Heart right ventricle (tissue), 16 donors: ENCODE data around the gene BBS5. TPM values are rescaled to one million over a fixed set of nuclear protein-coding genes. Genes with fewer than 3 reads are reported as not detected.
"Not testable (repeated sequence)": the region's sequence is repeated elsewhere in the genome, so short reads cannot be mapped to it uniquely, and the experiment has no call there.

Experiments used
- ATAC-seq, 8 donors: fragments of 200-7000 bp; cut with Tn5 transposase; one replicate each; pipeline ENCODE4 v1.9.1; 2020; ENCODE audit warnings: mild to moderate bottlenecking in 8 of 8, moderate library complexity in 8 of 8, moderate number of reproducible peaks in 1 of 8
- DNase-seq, 2 donors: peaks; one replicate each; pipeline ENCODE4 v3.0.0-alpha.2; 2020
- H3K27ac ChIP-seq, 10 donors: fragments of 200-600 bp; sonication (generic) in 2 of 10; one replicate each; pipeline versions ENCODE4 v1.5.0 to v1.8.0; 2020 to 2022; ENCODE audit warnings: mild to moderate bottlenecking in 3 of 10
- H3K27me3 ChIP-seq, 7 donors: fragments of 200-600 bp; one replicate each; pipeline ENCODE4 v1.8.0; 2021 to 2022; ENCODE audit warnings: mild to moderate bottlenecking in 2 of 7
- H3K36me3 ChIP-seq, 9 donors: fragments of 200-600 bp; sonication (generic) in 1 of 9; one replicate each; pipeline versions ENCODE4 v1.5.0 to v1.8.0; 2020 to 2022; ENCODE audit warnings: mild to moderate bottlenecking in 2 of 9
- H3K4me1 ChIP-seq, 9 donors: fragments of 200-600 bp; sonication (generic) in 1 of 9; one replicate each; pipeline versions ENCODE4 v1.5.0 to v1.8.0; 2020 to 2022; ENCODE audit warnings: mild to moderate bottlenecking in 4 of 9
- H3K4me3 ChIP-seq, 10 donors: fragments of 200-600 bp; sonication (generic) in 2 of 10; one replicate each; pipeline versions ENCODE4 v1.5.0 to v1.8.0; 2020 to 2022; ENCODE audit warnings: mild to moderate bottlenecking in 7 of 10, moderate library complexity in 2 of 10
- H3K9me3 ChIP-seq, 11 donors: fragments of 200-600 bp in 10 of 11; sonication (generic) in 2 of 11; one replicate each; pipeline versions ENCODE4 v1.5.0 to v1.8.0; 2013 to 2022; ENCODE audit warnings: mild to moderate bottlenecking in 2 of 11, control low read depth in 1 of 11, moderate library complexity in 1 of 11
- CTCF ChIP-seq, 9 donors: fragments of 200-600 bp; sonication (generic) in 2 of 9; IDR thresholded peaks; one replicate each; pipeline versions ENCODE4 v1.5.0 to v1.8.0; 2021 to 2022; ENCODE audit warnings: antibody characterized with exemption in 9 of 9, mild to moderate bottlenecking in 5 of 9, moderate library complexity in 1 of 9
- WGBS, 2 donors: extraction: QIAGEN DNeasy Blood & Tissue Kit; methylation state at CpG; one replicate each; pipeline ENCODE4 v1.1.7; 2013; ENCODE audit warnings: inconsistent platforms in 1 of 2; 5-methylcytosine and 5-hydroxymethylcytosine counted together
- intact Hi-C, 10 donors: fragments of 100-400 bp; cut with DNase I; formaldehyde crosslinking; loops; one replicate each; pipeline versions ENCODE4 v1.11.1 to v1.14.2; 2022
- polyA plus RNA-seq, 2 donors: library from polyadenylated mRNA; stranded (reverse); fragments of 200-250 nt; gene quantifications; one replicate each; pipeline ENCODE4 v1.2.3, GENCODE V29; 2013
- total RNA-seq, 10 donors: library from RNA; stranded (reverse); fragmentation: NEBNext Ultra II Directional in 3 of 10; extraction: Animal tissue kit (Norgen Biotek cat#: 25700) in 3 of 10; gene quantifications; one replicate each; pipeline versions ENCODE4 v1.2.1 to v1.2.4, GENCODE V29; 2021 to 2023
- donor health status: Arrhythmogenic right ventricular cardiomyopathy.
- donor health status: ischemic (EF 13 %, LVEDD 7.1; RV severe dilation, severe dysfunction).
- donor health status: healthy with polysubstance abuse.
- donor health status: DM: no; HTN: yes; CAD: no.
- donor health status: DM: no; HTN: no; CAD: no.
- donor health status: ischemic (EF 25% LVEDD 6.9; RV normal size, moderate dysfunction).
- donor health status: ischemic (EF 25% LVEDD 5.7; RV mildly dilated, moderate dysfunction).
- donor health status: healthy.
- donor health status: DM: yes; HTN: yes; CAD: no.
- donor health status: Ischemic cardiomyopathy.
- donor health status: ischemic (EF 35%, LVEDD 5.7; RV mildly dilated, moderate dysfunction).
- donor health status: nonischemic (EF 11% LVEDD 7.7; RV severe dilation, severe dysfunction).
- donor health status: DM: yes; HTN: yes; CAD: no.
- donor health status: PGD.
- donor health status: ischemic (EF 29% LVEDD 5.4; RV normal size, mild dysfunction).
- donor health status: nonischemic (EF 23%, LVEDD 6.1; RV moderate dilation, normal function).

BBS5 gene
- total and polyA plus RNA-seq, 12 donors: 4.7 to 10.3 (median 8.5) TPM

- 68 to 70% methylated on average over 5 of the region's 5 CpGs for WGBS, 2 donors
- Histone ChIP-seq H3K4me1 (no peaks in the 10 kb centered on the region), H3K9me3 (no peaks in the 10 kb centered on the region), H3K4me3 (no peak overlapping the region), H3K27ac (no peak overlapping the region), H3K27me3 (no peaks in the 10 kb centered on the region), H3K36me3 (peaks cover 0 to 76% (median 10%) of the 10 kb centered on the region in 9 donors)
- intact Hi-C loops: loop anchor here in 2 of 10 donors (10.0 kb wide), 1 partner anchor 271 kb away; the partner anchor contains the start of gene SSB (in 2 of the 2)
- DNase-seq (no peak), ATAC-seq (no peak)
- no peak for TF ChIP-seq CTCF (IDR thresholded peaks at IDR 0.05)
Observed at GRCh38 chr2:169523681-169524080, 44.4 kb downstream of the BBS5 start.

DNA sequence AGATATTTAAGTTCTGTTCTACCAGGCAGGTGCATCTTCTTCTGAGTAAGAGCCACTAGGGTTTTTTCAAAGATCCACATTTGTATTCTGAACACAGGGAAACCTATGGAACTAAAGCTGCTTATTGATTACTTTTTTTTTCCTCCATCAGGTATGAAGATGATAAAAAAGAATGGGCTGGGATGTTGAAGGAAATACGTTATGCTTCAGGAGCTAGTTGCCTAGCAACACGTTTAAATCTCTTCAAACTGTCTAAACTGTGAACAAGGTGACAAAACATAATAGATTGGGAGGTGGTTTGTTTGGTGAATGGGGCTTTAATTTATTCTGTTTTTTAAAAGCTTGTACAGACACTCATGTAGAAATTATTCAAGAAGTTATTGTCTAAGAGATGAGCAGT, 46.1 kb downstream of the BBS5 start:
- TF ChIP-seq CTCF (IDR thresholded peaks at IDR 0.05): no peak
- ATAC-seq (no peak), DNase-seq (no peak)
- 61 to 78% methylated on average over 2 of the region's 2 CpGs for WGBS, 2 donors
- intact Hi-C loops: loop anchor here in 2 of 10 donors (10.0 kb wide), 1 partner anchor 269 kb away; the partner anchor contains the start of gene SSB (in 2 of the 2)
- Histone ChIP-seq H3K36me3 (peaks cover 0 to 89% (median 18%) of the 10 kb centered on the region in 9 donors), H3K27me3 (no peaks in the 10 kb centered on the region), H3K4me3 (no peak overlapping the region), H3K27ac (no peak overlapping the region), H3K4me1 (no peaks in the 10 kb centered on the region), H3K9me3 (no peaks in the 10 kb centered on the region)

GRCh38 chr2:169526451-169526850, 47.2 kb downstream of the BBS5 start:
- no peaks in the 10 kb centered on the region for H3K4me1 ChIP-seq
- no peak overlapping the region for H3K27ac ChIP-seq
- ATAC-seq: no peak
- H3K36me3 ChIP-seq: peaks cover 0 to 90% (median 23%) of the 10 kb centered on the region in 9 donors
- DNase-seq: no peak
- H3K27me3 ChIP-seq: no peaks in the 10 kb centered on the region
- TF ChIP-seq CTCF (IDR thresholded peaks at IDR 0.05): no peak
- intact Hi-C loops: loop anchor here in 2 of 10 donors (10.0 kb wide), 1 partner anchor 268 kb away; the partner anchor contains the start of gene SSB (in 2 of the 2)
- H3K9me3 ChIP-seq: no peaks in the 10 kb centered on the region
- H3K4me3 ChIP-seq: no peak overlapping the region

DNA sequence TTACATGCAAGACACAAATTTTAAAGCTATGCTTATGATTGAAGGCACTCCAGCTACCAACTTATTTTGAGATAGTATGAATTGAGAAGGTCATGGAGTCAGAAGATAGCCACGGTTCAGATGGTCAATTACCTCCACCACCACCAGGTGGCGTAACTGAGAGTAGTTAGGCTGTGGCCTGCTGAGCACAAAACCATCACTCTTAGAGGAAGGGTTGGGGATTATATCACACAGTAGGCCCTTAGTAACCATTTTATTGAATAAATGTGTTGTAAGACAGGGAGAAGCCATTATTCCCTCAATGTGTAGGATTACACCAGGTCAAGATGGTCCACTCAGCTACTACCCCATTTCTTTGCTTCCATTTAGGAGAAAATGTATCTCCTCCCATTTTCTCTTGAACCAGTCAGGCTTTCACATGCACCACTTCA, 49.0 kb downstream of the BBS5 start:
- WGBS, 2 donors: 13 to 14% methylated on average over 2 of the region's 2 CpGs
- Histone ChIP-seq H3K36me3 (peaks cover 0 to 90% (median 23%) of the 10 kb centered on the region in 9 donors), H3K27me3 (no peaks in the 10 kb centered on the region), H3K4me1 (no peaks in the 10 kb centered on the region), H3K27ac (no peak overlapping the region), H3K9me3 (no peaks in the 10 kb centered on the region), H3K4me3 (no peak overlapping the region)
- peak; percentile 41 to 49 for DNase-seq
- intact Hi-C loops: loop anchor here in 2 of 10 donors (10.0 kb wide), 1 partner anchor 267 kb away; the partner anchor contains the start of gene SSB (in 2 of the 2)
- peak; percentile 57 to 91 (median 88) for TF ChIP-seq CTCF (IDR thresholded peaks at IDR 0.05)
- ATAC-seq: peak in 7 of 8 donors; percentile 64 to 83 (median 71)

DNA sequence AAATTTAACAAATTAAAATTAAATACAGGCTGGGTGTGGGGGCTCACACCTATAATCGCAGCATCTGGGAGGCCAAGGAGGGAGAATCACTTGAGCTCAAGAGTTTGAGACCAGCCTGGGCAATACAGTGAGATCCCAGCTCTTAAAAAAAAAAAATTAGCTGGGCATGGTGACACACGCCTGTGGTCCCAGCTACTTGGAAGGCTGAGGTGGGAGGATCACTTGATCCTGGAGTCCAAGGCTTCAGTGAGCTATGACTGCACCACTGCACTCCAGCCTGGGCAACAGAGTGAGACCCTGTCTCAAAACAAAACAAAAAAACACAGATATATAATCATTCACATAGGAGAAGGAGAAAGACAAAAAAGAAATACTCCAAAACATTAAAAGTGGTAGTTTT, 60.2 kb downstream of the BBS5 start:
- H3K27me3 ChIP-seq, H3K4me3 ChIP-seq, H3K9me3 ChIP-seq, H3K27ac ChIP-seq, ATAC-seq, DNase-seq: not testable (repeated sequence)
- H3K4me1 ChIP-seq: peaks cover 0 to 17% (median 0%) of the 10 kb centered on the region in 9 donors
- peaks cover 0 to 90% (median 18%) of the 10 kb centered on the region in 9 donors for H3K36me3 ChIP-seq
- intact Hi-C loops: loop anchor here in 1 of 10 donors (10.0 kb wide), 1 partner anchor 385 kb away; no protein-coding TSS in a partner anchor
- 95 to 98% methylated on average over 2 of the region's 2 CpGs for WGBS, 2 donors
